Tibial nerve (tissue), 4 donors: ENCODE results near the gene SERPINA1. TPM values are rescaled to one million over a fixed set of nuclear protein-coding genes. Genes with fewer than 3 reads are reported as not detected.

Experiments used
- DNase-seq, 2 donors: peaks; one replicate each; pipeline ENCODE4 v3.0.0-alpha.2; 2019; ENCODE audit warnings: low spot score in 2 of 2
- H3K27ac ChIP-seq, 4 donors: fragments of 200-600 bp; sonication (generic) in 3 of 4; one replicate each; pipeline ENCODE4 v1.5.1; 2017 to 2019; ENCODE audit warnings: mild to moderate bottlenecking in 1 of 4
- H3K27me3 ChIP-seq, 2 donors: fragments of 200-600 bp; sonication (generic) in 1 of 2; one replicate each; pipeline versions ENCODE4 v1.5.1 to v1.6.0; 2017 to 2019
- H3K36me3 ChIP-seq, 3 donors: fragments of 200-600 bp; sonication (generic); one replicate each; pipeline ENCODE4 v1.5.1; 2018 to 2019
- H3K4me1 ChIP-seq, 4 donors: fragments of 200-600 bp; sonication (generic) in 3 of 4; one replicate each; pipeline ENCODE4 v1.5.1; 2017 to 2019
- H3K4me3 ChIP-seq, 4 donors: fragments of 200-600 bp; sonication (generic) in 3 of 4; one replicate each; pipeline ENCODE4 v1.5.1; 2017 to 2019; ENCODE audit warnings: mild to moderate bottlenecking in 1 of 4, moderate library complexity in 1 of 4
- H3K9me3 ChIP-seq, 4 donors: fragments of 200-600 bp; sonication (generic) in 3 of 4; one replicate each; pipeline ENCODE4 v1.5.1; 2017 to 2019
- EP300 ChIP-seq, 2 donors: sonication (generic); formaldehyde crosslinking; IDR thresholded peaks; one replicate each; pipeline ENCODE4 v1.6.1; 2017; ENCODE audit warnings: antibody characterized with exemption in 2 of 2, mild to moderate bottlenecking in 1 of 2
- POLR2A ChIP-seq, 2 donors: fragments of 450-650 bp; IDR thresholded peaks; one replicate each; pipeline ENCODE4 v1.6.1; 2017; ENCODE audit warnings: antibody characterized with exemption in 2 of 2, mild to moderate bottlenecking in 2 of 2, moderate library complexity in 2 of 2
- WGBS, 2 donors: methylation state at CpG; one replicate each; pipeline ENCODE4 v1.1.5; 2018; 5-methylcytosine and 5-hydroxymethylcytosine counted together
- total RNA-seq, 4 donors: library from RNA; depleted of rRNA; stranded (reverse); fragments of >200 nt; gene quantifications; one replicate each; pipeline ENCODE4 v1.1.0, GENCODE V29; 2016
- TF ChIP-seq, protein P1 (sequence below), 5 experiments: fragments of 200-600 bp in 3 of 5; fragments of 450-650 bp in 2 of 5; sonication (generic) in 3 of 5; IDR thresholded peaks; one replicate each; pipeline ENCODE4 v1.5.1; 2016 to 2019; ENCODE audit warnings: antibody characterized with exemption in 5 of 5, mild to moderate bottlenecking in 3 of 5, moderate library complexity in 2 of 5

SERPINA1 gene
- total RNA-seq, 4 donors from 2014 or later = 5.7 to 13.9 (median 9.0) TPM

DNA sequence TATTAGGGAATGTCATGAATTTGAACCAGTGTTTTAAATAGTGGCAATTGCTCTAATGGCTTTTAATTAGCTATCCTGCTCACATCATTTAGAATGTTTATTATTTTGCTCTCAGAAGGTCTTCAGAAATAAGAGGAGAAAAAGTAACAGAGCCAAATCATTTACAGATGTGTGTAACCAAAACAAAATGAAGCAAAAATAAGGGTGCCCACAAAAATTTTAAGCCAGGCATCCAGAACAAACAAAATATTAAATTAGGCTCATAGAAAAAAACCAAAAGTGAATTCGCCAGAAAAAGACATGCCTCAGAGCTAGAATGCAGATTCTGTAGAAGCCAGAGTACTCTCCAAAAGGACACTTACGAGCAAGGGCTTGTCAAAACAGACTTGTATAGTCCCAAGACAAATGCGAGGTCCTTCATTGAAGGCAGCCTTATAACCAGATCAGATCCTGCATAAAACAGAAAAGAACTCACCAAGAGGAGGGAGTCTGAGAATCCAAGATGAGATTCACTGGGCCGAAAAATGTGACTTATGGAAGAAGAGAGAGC lies 20.2 kb upstream of the SERPINA1 start:
- WGBS, 2 donors = 65 to 73% methylated on average over 4 of the region's 4 CpGs
- peaks cover 0 to 47% (median 2%) of the 10 kb centered on the region in 4 donors for H3K9me3 ChIP-seq
- TF ChIP-seq, protein P1, sequence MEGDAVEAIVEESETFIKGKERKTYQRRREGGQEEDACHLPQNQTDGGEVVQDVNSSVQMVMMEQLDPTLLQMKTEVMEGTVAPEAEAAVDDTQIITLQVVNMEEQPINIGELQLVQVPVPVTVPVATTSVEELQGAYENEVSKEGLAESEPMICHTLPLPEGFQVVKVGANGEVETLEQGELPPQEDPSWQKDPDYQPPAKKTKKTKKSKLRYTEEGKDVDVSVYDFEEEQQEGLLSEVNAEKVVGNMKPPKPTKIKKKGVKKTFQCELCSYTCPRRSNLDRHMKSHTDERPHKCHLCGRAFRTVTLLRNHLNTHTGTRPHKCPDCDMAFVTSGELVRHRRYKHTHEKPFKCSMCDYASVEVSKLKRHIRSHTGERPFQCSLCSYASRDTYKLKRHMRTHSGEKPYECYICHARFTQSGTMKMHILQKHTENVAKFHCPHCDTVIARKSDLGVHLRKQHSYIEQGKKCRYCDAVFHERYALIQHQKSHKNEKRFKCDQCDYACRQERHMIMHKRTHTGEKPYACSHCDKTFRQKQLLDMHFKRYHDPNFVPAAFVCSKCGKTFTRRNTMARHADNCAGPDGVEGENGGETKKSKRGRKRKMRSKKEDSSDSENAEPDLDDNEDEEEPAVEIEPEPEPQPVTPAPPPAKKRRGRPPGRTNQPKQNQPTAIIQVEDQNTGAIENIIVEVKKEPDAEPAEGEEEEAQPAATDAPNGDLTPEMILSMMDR (IDR thresholded peaks at IDR 0.05) = no peak
- TF ChIP-seq EP300 (IDR thresholded peaks at IDR 0.05) (no peak), POLR2A (IDR thresholded peaks at IDR 0.05) (no peak)

DNA sequence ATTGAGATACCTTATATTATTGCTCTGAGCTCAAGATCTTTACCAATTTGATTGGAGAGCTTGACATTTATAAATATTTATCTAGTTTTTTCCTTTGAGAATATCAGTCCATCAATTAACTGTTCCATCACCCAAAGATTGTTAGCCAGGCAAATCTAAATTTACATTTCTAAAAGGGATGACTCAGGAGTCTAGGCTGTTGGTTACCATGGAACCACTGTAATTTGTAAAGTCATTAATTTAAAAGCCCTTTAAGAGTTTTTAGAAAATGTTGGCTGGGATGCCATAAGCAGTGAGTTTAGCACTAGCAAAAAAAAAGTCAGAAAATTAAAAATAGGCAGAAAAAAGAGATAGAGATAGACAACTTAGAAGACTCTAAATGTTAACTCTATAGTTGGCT lies 19.5 kb upstream of the SERPINA1 start:
- DNase-seq = no peak
- no peaks in the 10 kb centered on the region for H3K36me3 ChIP-seq
- no peak overlapping the region for H3K4me3 ChIP-seq
- H3K9me3 ChIP-seq = peaks cover 0 to 47% (median 2%) of the 10 kb centered on the region in 4 donors
- TF ChIP-seq, protein P1 (IDR thresholded peaks at IDR 0.05) = no peak
- TF ChIP-seq EP300 (IDR thresholded peaks at IDR 0.05) (no peak), POLR2A (IDR thresholded peaks at IDR 0.05) (no peak)
- H3K4me1 ChIP-seq = no peaks in the 10 kb centered on the region
- no peaks in the 10 kb centered on the region for H3K27me3 ChIP-seq
- H3K27ac ChIP-seq = no peak overlapping the region

More for the DNA sequence above, 20.2 kb upstream of the SERPINA1 start:
- Histone ChIP-seq H3K27me3 (no peaks in the 10 kb centered on the region), H3K27ac (no peak overlapping the region), H3K4me3 (no peak overlapping the region), H3K4me1 (no peaks in the 10 kb centered on the region), H3K36me3 (no peaks in the 10 kb centered on the region)
- DNase-seq = no peak

DNA sequence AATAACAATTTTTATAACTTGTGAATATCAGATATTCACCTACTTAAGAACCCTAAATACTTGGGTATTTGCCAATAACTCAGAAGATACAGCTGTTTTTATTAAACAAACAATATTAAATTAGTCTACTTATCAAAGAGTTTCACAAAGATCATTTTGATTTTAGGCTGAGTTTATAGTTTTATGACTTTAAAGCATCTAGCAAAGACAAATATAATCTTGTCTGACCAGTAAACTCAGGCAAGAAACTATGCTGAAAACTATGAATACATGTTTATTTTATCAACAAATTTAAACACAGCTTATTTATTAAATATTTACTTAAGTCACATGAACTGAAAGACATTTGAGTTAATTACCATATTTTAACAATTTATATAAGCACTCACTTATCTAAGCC lies 18.5 kb upstream of the SERPINA1 start:
- Histone ChIP-seq H3K36me3 (no peaks in the 10 kb centered on the region), H3K4me1 (no peaks in the 10 kb centered on the region), H3K27ac (no peak overlapping the region), H3K4me3 (no peak overlapping the region), H3K9me3 (peaks cover 0 to 47% (median 2%) of the 10 kb centered on the region in 4 donors), H3K27me3 (no peaks in the 10 kb centered on the region)
- no peak for TF ChIP-seq EP300 (IDR thresholded peaks at IDR 0.05)
- TF ChIP-seq POLR2A (IDR thresholded peaks at IDR 0.05) = no peak
- TF ChIP-seq, protein P1 (IDR thresholded peaks at IDR 0.05) = no peak
- DNase-seq = no peak

DNA sequence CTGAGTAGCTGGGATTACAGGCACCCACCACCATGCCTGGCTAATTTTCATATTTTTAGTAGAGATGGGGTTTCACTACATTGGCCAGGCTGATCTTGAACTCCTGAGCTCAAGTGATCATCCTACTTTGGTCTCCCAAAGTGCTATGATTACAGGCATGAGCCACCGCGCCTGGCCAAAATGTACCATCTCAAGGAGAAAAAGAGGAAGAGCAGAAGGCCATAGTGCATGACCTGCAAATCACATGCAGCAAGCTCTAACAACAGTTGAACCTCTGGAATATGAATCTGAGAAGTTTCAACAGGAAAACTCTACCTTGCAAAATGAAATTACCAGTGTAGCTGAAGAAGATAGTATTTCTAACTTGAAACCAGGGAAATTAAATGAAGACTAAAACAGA lies 17.1 kb upstream of the SERPINA1 start:
- Histone ChIP-seq H3K4me3 (no peak overlapping the region), H3K27me3 (no peaks in the 10 kb centered on the region), H3K4me1 (no peaks in the 10 kb centered on the region), H3K27ac (no peak overlapping the region), H3K9me3 (peaks cover 0 to 33% (median 2%) of the 10 kb centered on the region in 4 donors), H3K36me3 (no peaks in the 10 kb centered on the region)
- TF ChIP-seq EP300 (IDR thresholded peaks at IDR 0.05) (no peak), POLR2A (IDR thresholded peaks at IDR 0.05) (no peak)
- TF ChIP-seq, protein P1 (IDR thresholded peaks at IDR 0.05) = no peak
- WGBS, 2 donors = 82 to 98% methylated on average over 2 of the region's 2 CpGs
- no peak for DNase-seq

DNA sequence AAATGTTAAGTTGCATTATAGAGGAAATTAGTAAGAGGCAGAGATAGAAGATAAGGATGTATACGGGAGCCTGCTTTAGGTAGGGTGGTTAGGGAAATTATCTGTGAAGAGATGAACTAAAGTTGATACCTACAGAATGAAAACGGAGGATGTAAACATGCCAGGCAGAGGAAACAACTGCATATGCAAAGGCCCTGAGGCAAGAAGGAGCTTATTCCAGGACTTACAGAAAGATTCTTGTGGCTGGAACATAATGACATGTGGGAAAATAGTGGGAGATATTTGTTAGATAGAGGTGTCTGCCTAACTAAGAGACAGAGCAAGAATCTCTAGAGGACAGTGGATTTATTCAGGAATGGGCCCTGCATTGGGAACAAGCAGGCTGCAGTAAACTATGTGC lies 16.2 kb upstream of the SERPINA1 start:
- no peak for TF ChIP-seq POLR2A (IDR thresholded peaks at IDR 0.05)
- TF ChIP-seq EP300 (IDR thresholded peaks at IDR 0.05) = no peak
- TF ChIP-seq, protein P1 (IDR thresholded peaks at IDR 0.05) = no peak

More for the DNA sequence above, 16.2 kb upstream of the SERPINA1 start:
- H3K27me3 ChIP-seq = no peaks in the 10 kb centered on the region
- no peak overlapping the region for H3K27ac ChIP-seq
- no peak overlapping the region for H3K4me3 ChIP-seq
- H3K4me1 ChIP-seq = no peaks in the 10 kb centered on the region
- H3K36me3 ChIP-seq = no peaks in the 10 kb centered on the region
- DNase-seq = no peak
- H3K9me3 ChIP-seq = peaks cover 0 to 27% (median 2%) of the 10 kb centered on the region in 4 donors
- WGBS, 2 donors = 88 to 90% methylated on average over 2 of the region's 2 CpGs
